Activated CD8-positive, alpha-beta memory T cell treated with anti-CD3 and anti-CD28 coated beads, Interleukin-2, amount 50 U/mL, for 1 hour (primary cell): ENCODE measurements around the gene TESMIN.

ENCODE experiments used
- DNase-seq: peaks from one replicate; pipeline ENCODE4 v3.0.0-alpha.2; 2020; ENCODE audit errors: extremely low read depth

The TESMIN gene

DNA sequence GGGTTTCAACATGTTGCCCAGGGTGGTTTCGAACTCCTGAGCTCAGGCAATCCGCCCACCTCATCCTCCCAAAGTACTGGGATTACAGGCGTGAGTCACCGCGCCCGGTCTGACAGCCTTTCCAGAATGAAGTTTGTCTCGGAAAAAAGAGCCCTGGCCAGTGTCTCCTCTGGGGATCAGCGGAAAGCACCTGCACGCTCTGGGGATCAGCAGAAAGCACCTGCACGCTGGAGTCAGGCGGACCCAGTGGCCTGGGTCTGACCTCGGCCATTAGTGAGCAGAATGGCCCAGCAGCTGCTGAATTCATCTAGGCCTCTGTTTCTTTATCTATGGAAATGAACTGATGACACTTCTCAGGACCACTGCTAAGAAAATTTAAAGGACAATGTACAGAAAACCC, 10.5 kb upstream of the TESMIN start:
- DNase-seq, result no peak

DNA sequence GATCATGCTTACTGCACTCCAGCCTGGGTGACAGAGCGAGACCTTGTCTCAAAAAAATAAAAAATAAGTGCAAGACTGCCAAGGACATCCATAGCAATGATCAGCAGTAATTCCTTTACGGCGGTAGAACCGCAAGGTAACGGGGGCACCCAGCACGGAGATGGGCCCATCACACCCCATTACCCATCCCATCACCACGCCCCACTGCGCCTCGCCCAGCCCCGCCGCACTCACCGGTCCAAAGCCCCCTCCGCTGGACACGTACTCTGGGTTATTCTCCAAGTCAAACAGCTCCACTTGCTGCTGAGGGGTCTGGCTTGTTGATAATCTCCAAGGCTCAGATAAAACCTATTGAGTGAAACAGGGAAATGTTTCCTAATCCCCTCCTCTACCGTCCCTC, 8.7 kb upstream of the TESMIN start:
- DNase-seq, result no peak

DNA sequence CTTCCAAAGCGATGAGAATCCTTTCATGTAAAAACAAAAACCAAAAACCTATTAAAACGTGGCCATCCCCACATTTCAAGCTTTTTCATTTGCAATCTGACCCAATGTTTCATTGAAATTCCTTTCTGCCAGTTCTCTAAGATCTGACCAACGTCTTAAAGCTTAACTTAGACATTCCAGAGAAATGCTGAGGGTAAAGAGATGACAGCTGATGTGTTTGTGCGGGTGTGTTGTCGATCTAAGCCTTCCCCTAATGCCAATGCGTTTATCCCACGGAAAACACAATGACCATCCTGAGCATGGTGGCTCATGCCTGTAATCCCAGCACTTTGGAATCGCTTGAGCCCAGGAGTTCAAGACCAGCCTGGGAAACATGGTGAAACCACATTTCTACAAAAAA, 6.4 kb upstream of the TESMIN start:
- DNase-seq, result no peak

DNA sequence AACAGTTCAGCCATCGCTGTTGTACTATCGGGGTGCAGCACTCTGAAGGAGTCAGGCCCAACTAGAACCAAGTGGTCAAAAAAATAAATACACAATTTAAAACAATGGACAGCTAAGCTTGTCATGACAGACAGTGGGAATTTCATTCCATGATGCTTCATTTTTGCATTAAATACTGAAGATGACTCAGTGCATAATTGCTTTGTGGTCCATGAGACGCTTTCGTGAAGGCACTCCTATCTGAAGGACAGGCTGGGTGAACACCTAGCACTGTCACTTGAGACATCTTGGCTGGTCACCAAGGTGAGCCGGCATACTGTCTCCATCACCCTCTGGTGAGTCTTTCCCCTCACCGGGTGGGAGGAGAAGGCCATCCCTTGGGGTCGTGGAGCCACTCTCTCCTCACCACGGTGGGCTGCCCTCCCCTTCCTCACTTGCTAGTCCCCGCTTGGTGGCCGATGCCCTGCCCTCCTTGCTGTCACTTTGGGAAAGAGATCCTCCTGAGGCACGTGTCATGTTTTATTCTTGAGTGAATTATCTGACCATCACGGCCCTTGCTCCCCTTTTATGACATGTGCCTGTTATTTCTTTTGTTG, 4.9 kb upstream of the TESMIN start:
- no peak for DNase-seq

DNA sequence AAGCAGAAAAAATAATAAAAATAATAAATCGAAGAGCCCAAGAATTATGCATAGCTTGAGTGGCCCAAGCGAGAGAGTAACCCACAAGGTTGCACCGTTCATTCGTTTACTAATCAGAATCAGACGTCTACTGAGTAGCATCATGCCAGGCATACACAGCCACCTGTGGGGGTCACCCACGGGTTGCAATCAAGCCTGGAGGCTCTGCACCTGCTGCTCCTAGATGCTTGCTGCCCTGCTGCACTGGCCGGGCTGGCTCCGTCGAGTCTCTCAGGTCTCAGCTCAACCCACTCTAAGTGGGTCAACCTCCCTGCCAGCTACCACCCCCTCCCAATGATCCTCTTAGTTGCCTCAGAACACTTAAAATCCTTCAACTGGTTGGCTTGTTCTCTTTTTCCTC, 2.0 kb upstream of the TESMIN start:
- DNase-seq, result no peak

DNA sequence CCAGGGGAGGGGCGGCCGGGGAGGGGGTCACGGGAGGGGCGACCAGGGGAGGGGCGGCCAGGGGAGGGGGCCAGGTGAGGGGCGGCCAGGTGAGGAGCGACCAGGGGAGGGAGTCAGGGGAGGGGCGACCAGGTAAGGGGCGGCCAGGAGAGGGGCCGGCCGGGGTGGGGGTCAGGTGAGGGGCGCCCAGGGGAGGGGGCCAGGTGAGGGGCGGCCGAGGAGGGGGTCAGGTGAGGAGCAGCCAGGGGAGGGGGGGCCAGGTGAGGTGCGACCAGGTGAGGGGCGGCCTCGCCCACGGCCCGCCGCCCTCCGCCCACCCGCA, 355 bp downstream of the TESMIN start:
- no peak for DNase-seq

DNA sequence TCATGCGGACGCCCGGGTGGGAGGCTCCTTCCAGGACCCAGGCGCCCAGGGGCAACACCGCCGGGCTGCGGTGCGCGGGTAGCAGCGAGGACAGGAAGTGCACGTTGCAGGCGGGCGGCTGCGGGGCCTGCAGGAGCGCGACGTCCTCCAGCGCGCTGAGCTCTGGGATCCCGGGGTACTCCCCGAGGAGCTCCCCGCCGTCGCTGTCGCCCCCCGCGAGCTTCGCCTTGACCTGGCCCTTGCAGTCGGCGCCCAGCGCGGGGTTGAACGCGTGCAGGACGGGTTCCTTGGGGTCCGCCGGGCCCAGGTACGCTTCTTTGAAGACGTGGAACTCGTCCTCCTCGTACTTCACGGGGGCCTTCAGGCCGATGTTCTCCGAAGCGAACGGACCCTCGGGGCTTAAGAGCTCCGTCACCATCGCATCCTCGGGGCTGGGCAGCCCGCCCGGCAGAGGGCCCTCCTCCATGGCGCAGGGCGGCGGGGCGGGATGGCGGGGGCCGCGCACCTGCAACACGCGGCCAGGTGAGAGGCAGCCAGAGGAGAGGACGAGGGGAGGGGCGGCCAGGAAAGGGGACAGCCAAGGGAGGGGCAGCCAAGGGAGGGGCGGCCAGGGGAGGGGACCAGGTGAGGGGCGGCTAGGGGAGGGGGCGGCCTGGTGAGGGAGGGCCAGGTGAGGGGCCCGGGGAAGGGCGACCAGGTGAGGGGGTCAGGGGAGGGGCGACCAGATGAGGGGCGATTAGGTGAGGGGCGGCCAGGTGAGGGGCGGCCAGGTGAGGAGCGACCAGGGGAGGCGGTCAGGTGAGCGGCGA, 921 bp downstream of the TESMIN start:
- no peak for DNase-seq

DNA sequence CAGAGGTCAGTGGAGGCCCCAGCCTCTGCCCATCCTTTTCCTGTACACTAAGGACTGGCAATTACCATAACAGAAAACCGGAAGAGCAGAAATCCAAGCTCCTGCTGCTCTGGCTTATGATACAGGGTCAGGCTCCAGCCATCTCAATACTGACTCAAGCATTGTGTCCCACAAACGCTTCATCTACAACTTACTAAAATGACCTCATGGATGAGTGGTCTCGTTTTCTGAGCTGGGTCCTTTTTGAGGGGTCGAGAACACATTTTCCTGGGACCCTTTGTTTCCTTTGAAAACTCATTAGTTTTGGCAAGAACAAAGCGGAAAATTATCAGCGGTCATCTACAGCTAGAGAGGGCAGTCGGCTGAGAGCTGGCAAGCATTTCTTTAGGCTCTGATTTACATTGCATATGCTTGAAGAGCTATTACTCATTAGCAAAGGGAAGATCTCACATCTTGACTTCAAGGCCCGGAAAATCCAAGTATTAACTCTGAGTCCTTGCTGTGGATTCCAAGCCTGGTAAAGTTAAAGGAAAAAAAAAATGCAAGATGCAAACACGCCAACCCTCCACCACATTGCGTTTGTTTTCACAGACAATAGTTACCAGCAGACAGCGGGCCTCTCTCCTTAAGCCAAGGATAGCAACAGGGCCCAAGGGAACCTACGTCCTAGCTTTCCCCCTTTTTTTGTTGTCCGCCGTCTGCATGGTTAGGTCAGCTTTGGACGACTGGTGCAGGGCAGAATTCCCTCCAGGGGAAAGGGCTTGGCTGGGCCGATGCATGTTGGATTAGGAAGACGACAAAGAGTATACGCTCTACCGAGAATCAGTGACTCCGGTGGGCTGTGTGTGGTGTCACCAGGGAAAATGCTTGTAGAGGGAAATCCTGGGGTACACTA, 1.8 kb downstream of the TESMIN start:
- DNase-seq, result no peak

DNA sequence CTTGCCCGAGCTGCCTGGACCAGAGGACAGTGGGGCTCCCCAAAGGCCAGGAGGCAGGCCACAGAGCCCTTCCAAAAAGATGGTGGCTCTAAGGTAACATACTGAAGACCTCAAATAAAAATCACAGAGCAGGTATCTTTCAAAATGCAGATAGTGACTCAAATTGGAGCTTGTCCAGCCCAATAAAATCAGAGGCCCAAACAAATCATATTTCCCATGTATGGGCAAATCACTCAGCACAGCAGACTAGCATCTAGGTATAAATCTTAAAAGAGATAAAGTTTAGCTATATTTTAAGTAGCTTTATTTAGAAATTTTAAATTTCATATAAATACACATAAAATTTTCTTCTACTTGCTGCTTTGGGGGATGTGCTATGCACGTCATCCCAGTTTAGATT, 3.3 kb downstream of the TESMIN start:
- no peak for DNase-seq

DNA sequence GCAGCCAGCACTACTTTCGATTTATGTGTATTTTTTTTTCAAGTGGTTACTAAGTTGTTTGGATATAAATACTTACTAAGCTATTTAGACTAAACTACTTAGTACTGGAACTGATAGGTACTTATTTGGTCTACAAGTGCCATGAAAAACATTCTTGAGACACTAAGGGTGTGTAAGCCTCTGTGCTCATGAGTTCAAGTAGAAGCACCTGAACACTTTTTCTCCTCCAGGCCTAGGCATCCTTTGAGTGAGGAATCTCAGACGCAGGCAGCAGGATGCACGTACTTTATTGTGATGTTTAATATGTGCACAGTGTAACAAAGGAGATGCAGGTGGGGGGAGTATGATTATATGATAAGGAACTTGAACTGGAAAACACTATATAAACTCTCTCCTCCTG, 7.8 kb downstream of the TESMIN start:
- DNase-seq, result no peak

DNA sequence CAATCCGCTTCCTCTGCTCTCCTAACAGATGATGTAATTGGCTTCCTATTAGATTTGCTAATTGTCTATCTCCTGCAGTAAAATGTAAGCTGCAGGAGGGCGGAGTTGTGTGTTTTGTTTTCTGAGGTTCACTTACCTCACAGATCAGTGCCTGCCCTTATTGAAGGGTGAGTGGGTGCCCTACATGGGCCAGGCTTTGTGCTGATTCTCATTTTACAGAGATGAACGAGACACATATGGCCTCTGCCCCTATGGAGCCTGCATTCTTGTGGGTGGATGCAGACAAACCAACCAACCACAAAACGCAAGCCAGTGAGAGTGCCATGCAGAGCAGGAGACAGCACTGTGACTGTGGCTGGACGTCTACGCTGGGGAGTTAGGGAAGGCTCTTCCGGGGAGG, 9.9 kb downstream of the TESMIN start:
- no peak for DNase-seq

DNA sequence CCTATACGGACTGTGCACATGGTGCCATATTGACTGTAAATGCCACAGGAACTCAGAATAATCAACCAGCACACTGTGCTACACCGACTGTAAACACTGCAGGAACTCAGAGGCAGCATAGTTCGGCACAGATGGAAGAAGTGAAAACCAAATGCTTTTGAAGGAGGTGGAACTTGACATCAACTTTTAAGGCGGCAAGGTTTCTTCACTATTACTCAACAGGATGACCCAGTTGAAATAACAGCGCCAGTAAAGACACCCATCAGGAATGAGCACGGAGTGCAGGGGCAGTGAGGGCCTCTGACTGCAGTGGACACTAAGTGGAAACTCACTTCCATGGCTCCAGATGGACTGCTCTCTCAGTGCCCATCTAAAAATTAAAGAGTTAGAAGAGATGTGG, 15.7 kb downstream of the TESMIN start:
- DNase-seq, result no peak

DNA sequence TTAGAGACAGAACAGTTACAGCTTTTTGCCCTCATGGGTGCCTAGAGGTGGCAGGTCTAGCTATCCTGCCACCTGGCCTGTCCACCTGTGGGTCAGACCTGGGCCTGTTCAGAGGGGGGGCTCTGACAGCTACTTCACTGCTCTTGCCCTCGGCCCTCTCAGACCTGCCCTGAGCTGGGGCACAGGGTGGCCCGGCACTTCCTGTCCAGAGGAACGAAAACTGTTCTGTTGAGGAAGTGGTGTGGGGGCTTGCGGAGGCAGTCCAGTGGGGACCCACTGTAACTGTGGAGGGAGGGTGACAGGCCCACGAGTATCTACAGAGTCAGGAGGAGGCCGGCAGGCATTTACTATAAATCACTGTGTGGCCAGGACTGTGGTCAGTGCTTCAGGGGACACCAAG, 16.2 kb downstream of the TESMIN start:
- DNase-seq, result no peak

DNA sequence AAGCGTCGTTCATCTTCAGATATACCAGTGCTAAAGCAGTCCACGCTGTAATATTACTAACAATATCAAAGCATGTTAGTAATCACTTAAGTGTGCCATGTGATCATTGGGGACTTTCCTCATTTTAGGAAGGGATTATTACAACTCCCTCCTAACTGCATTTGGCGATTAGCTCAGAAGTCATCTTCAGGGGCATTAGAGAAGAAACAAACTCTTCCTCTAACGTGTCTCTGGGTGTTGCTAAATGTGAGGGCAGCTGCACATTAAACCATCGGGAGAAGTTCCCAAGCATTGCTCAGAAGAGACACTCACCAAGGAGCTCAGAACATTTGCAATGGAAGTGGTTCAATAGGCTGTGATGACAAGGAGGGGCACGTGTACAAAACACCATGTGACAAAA, 17.2 kb downstream of the TESMIN start:
- no peak for DNase-seq

DNA sequence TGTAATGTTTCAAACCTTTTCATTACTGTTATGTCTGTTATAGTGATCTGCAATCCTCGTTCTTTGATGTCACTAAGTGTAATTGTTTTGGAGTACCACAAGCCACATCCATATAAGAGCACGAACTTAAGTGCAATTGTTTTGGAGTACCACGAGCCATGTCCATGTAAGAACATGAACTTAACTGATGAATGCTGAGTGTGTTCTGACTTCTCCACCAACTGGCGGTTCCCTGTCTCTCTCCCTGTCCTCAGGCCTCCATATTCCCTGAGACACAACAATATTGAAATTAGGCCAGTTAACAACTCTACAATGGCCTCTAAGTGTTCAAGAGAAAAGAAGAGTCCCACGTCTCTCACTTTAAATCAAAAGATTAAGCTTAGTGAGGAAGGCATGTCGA, 23.5 kb downstream of the TESMIN start:
- DNase-seq, result no peak

DNA sequence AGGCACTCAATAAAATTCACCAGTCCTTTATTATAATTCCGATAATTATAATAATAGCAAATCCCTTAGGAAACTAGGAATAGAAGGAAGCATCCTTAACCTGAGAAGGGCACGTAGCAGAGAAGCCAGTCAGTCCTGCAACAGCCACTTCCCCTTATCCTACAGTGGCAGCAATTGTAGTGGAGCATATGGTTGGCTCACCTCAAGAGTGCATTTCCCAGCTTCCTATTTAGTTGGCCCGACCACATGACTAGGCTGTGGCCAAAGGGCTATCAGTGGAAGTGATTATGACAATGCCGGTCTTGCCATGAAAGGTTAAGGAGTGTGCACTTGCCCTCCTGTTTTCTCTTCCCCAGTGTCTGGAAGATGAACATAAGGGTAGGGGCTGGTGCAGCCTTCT, 27.0 kb downstream of the TESMIN start:
- DNase-seq, result no peak

DNA sequence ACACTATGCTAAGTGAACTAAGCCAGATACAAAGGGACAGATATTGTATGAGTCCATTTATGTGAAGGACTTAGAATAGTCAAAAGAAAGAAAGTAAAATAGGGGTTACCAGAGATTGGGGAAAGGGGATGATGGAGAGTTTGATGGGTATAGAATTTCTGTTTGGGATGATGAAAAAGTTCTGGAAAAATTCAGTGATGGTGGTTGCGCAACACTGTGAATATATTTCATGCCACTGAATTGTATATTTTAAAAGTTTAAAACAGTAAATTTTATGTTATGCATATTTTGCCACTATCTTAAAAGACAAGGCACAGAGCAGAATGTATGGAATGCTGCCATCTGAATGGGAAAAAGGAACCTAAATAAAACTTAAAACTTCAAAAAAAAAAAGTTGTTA, 29.2 kb downstream of the TESMIN start:
- DNase-seq, result no peak

DNA sequence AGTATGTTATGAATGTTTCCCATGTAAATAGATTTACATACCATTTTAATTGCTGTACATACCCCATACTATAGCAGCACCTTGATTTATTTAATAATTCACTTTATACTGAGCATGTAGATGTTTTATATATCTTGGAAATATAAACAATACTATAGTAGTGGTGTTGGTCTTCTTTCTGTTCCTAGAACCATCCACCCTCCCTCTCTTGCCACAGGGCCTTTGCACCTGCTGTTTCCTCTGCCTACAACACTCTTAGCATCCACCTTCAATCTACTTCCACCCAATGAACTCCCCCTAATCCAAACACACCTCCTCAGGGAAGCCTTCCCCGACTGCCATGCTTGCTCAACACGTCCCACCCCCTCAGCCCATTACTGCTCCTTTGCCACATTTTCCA, 30.2 kb downstream of the TESMIN start:
- no peak for DNase-seq

DNA sequence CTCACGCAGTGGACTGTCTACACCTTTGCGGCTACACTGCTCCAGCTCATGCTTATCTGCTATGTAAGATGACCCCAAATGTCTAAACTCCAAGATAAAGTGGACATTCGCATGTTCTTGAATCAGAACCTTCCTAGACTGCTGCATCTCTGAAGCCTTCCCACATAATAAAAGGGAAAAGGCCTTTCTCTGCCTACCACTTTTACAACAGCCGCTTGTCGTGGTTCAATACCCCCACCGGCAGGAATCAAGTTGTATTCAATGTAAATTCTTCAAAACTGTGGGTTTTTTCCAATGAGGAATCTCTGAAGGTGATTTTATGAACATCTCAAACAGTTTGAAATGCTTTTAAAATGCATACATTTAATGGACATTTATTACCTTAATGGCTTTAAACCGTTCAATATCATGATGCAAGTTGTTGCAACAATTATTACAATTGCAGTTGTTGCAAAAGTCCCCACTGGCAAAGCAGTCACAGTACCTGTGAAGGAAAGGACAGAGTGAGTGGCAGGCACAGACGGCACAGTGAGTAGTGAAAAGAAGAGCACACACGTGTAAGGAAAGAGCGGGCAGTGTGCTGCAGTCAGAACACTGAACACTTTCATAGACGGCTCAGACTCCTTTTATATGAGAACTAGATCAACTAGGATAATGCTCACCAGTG, 35.7 kb downstream of the TESMIN start:
- no peak for DNase-seq

DNA sequence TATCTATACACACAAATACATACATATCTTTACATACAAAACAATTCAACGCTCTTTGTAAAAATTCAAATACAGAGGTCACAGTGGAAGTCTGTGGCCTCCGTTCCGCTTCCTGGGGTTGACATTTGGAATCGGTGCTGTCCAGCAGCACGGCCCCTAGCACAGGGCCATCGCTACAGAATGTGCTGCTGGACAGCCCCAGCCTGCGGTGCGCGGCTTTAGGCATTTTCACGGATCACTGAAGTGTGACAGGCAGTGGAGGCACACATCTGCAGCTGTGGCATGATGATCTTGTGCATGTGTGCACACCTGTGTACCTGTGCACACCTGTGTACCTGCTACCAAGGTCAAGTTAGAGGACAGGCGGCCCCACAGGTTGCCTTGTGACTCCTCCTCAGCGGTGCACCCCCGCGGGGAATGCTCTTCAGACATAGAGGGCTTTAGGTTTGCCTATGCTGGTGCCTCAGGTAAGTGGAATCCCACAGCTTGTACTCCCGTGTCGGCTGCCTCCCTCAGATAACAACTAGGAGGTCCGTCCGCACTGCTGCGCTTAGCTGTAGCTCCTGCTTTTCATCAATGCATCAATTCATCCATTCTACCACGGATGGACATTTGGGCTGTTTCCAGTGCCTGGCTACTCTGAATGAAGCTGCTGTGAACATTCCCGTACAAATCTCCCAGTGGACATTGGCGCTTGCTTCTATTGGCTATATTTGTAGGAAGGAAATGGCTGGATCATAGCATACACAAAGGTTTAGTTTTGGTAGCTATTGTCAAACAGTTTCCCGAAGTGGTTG, 37.1 kb downstream of the TESMIN start:
- no peak for DNase-seq

DNA sequence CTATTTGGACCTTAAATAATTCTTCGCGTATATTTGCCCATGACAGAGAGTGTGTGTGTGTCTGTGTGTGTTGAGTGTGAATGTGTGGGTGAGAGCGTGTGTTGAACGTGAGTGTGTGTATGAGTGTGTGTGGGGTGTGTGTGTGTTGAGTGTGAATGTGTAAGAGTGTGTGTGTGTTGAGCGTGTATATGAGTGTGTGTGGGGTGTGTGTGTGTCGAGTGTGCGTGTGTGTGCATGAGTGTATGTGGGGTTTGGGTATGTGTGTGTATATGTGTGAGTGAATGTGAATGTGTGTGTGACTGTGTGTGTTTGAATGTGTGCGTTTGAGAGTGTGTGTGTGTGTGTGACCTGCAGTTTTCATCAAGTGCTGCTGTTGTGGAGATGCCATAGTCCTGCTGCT, 40.2 kb downstream of the TESMIN start:
- no peak for DNase-seq

DNA sequence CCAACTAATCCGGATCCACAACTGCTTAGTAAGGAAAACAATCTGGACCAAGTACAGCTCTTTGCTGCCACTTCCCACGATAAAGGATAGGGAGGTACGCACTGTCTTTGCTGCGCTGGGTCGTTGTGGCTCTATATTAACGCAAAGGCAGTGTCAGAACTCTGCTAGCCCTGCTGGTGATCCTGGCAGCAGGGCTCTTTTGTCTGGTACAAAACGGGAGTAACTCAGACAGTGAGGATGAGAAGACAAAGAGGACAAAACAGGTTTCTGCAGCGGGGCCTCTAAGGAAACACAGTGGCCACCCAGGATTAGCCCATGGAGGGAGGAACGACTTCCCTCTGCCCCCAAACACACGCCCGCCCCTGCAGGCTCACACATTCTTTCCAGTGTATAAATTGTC, 40.9 kb downstream of the TESMIN start:
- DNase-seq, result no peak
